HCEC 1CT (cell line): Measurements from ENCODE around the gene STIP1.

Experiments
- DNase-seq: peaks from one replicate; pipeline ENCODE4 v3.0.0-alpha.2; 2017

Gene STIP1

DNA sequence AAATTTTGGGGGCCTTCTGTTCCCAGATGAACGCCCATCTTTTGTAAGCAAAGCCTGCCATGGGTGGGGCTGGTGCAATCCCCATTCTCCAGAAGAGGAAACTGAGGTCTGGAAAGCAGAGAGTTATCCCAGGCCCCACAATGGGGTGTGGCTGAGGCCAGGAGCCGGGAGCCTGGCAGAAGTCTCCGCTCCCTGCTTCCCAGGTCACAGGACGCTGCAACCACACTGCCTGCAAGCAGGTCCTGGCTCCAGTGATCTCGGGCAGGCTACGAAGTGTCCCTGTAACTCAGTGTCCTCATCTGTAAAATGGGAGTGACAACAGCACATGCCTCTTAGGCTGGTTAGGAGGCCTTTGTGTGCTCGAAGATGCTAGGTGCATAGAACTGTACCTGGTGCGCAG lies 67.1 kb downstream of the STIP1 start:
- no peak for DNase-seq

DNA sequence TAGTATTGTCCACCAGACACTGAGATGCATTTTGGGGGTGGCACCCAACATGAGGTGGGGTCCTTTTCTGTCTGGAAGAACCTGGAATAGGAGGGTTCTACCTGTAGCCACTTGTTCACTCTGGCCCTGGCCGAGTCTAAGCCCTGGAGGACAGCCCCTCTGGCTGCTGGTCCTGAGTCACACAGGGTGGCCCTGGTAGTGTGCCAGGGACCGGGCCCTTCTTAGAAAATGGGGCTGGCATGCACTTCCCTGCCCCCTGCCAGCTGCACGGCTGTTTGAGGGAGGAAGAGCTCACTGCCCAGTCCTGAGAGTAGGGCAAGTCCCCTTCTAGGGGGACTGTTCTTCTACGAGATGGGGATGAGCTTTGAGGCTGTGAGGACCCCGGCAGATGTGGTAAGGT lies 67.5 kb downstream of the STIP1 start:
- DNase-seq, result no peak
